Motor neuron (in vitro differentiated cells): ENCODE results near the gene SLC25A48. TPM values are rescaled to one million over a fixed set of nuclear protein-coding genes. Genes with fewer than 3 reads are reported as not detected.
"Not testable (repeated sequence)": the region's sequence is repeated elsewhere in the genome, so short reads cannot be mapped to it uniquely, and the experiment has no call there.

ENCODE experiments used
- ATAC-seq, 8 experiments: fragments of 200-7000 bp; cut with Tn5 transposase; replicated peaks in 6 of 8; 2 replicates each; pipeline ENCODE4 v1.8.0; 2021; ENCODE audit warnings: mild to moderate bottlenecking in 8 of 8, moderate library complexity in 8 of 8
- H3K27ac ChIP-seq, 2 donors: fragments of 250-450 bp; sonication (Bioruptor Pico); 2 replicates each; pipeline ENCODE4 v1.9.0; 2021; ENCODE audit warnings: antibody characterized with exemption in 2 of 2, mild to moderate bottlenecking in 2 of 2, moderate library complexity in 1 of 2
- H3K4me1 ChIP-seq, 2 donors: fragments of 250-450 bp; sonication (Bioruptor Pico); replicated peaks in 1 of 2; 2 replicates each; pipeline ENCODE4 v1.6.1; 2021; ENCODE audit warnings: antibody characterized with exemption in 2 of 2, mild to moderate bottlenecking in 2 of 2, moderate library complexity in 1 of 2
- H3K4me3 ChIP-seq, 5 donors: fragments of 250-450 bp; sonication (Bioruptor Pico); 2 replicates each; pipeline ENCODE4 v1.9.0; 2021; ENCODE audit warnings: antibody characterized with exemption in 5 of 5, mild to moderate bottlenecking in 5 of 5, moderate library complexity in 4 of 5
- WGBS, 10 experiments: fragments of 450-650 bp; shearing (Covaris generic); methylation state at CpG; one replicate each; pipeline ENCODE4 v1.0.0; 2022; 5-methylcytosine and 5-hydroxymethylcytosine counted together
- in situ Hi-C, 9 experiments: fragments of 400-800 bp; cut with MboI; loops; one replicate each; pipeline ENCODE4 v1.15.0; 2021; ENCODE audit warnings: low sequenced_read_pairs in 9 of 9, low pct_unique_long_range_greater_than_20kb in 2 of 9; ENCODE audit not compliant: unreplicated experiment in 9 of 9
- total RNA-seq, 8 experiments: library from RNA; unstranded; fragments of 300-600 nt; gene quantifications; 2 replicates each; pipeline versions ENCODE4 v1.2.3 to v1.2.4, GENCODE V29; 2022

SLC25A48 gene
- total RNA-seq, 8 experiments from 2014 or later = 0.11 to 1.5 (median 0.64) TPM; not detected in 1

- H3K27ac ChIP-seq = no peak overlapping the region
- no peaks in the 10 kb centered on the region for H3K4me1 ChIP-seq
- no peak overlapping the region for H3K4me3 ChIP-seq
- in situ Hi-C loops = no loop called here
- WGBS, 10 experiments = 76 to 100% (median 79%) methylated on average over 1 to 6 of the region's 9 CpGs; no CpG with 5 or more reads in 6 of the 10 experiments
- ATAC-seq = no peak
Measured at GRCh38 chr5:135850231-135850630, 15.8 kb downstream of the SLC25A48 start.

GRCh38 chr5:135850671-135851070, 16.2 kb downstream of the SLC25A48 start:
- Histone ChIP-seq H3K4me1 (no peaks in the 10 kb centered on the region), H3K4me3 (no peak overlapping the region), H3K27ac (no peak overlapping the region)
- in situ Hi-C loops = no loop called here
- ATAC-seq = no peak
- 80 to 100% (median 87%) methylated on average over 1 to 3 of the region's 6 CpGs; no CpG with 5 or more reads in 4 of the 10 experiments for WGBS, 10 experiments

GRCh38 chr5:135851186-135851914, 16.9 kb downstream of the SLC25A48 start:
- in situ Hi-C loops = no loop called here
- WGBS, 10 experiments = 50 to 100% (median 62%) methylated on average over 1 to 10 of the region's 24 CpGs; no CpG with 5 or more reads in 3 of the 10 experiments
- ATAC-seq = no peak
- H3K4me1 ChIP-seq = no peaks in the 10 kb centered on the region
- H3K4me3 ChIP-seq = no peak overlapping the region
- H3K27ac ChIP-seq = no peak overlapping the region

DNA sequence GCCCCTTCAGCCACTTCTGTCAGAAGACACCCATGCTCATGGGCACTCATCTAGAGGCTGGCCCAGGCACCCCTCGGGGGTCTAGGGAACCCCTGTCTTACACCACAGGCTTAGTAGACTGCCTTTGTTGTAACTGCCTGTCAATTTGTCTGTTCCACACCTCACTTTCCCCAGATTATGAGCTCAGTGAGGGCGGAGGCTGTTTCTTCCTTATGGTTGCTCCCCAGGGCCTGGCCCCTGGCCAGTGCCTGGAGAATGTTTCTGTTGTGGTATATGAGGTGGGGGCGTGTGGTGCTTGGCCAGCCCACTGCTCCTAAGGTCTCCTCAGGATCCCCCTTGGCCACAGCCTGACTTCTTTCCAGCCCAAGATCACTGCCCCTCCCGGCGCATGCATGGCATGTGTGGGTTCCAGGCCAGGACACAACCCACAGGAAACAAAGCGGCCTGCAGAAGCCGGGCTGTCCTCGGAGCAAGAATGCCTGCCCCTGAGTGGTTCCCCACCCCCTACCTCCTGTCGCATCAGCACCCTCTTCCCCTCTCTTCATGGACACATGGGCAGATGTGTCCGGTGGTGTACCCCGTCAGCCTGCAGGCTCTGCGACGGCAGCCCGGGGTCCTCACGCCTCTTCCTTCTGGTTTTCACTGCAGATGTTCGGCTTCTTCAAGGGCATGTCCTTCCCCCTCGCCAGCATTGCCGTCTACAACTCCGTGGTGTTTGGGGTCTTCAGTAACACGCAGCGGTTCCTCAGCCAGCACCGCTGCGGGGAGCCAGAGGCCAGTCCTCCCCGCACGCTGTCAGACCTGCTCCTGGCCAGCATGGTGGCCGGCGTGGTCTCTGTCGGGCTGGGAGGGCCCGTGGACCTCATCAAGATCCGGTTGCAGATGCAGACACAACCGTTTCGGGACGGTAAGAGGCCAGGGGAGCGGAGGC, 17.7 kb downstream of the SLC25A48 start:
- Histone ChIP-seq H3K27ac (no peak overlapping the region), H3K4me1 (no peaks in the 10 kb centered on the region), H3K4me3 (no peak overlapping the region)
- in situ Hi-C loops = no loop called here
- peak in 2 of 8 experiments; percentile 43 to 63 for ATAC-seq
- WGBS, 10 experiments = 0 to 100% (median 74%) methylated on average over 1 to 15 of the region's 34 CpGs; no CpG with 5 or more reads in 2 of the 10 experiments

- WGBS, 10 experiments = 15 to 67% (median 45%) methylated on average over 1 to 2 of the region's 2 CpGs; no CpG with 5 or more reads in 4 of the 10 experiments
- no peak for ATAC-seq
- Histone ChIP-seq H3K4me1 (no peaks in the 10 kb centered on the region), H3K27ac (no peak overlapping the region), H3K4me3 (no peak overlapping the region)
- in situ Hi-C loops = no loop called here
Measured at GRCh38 chr5:135857630-135858311, 23.3 kb downstream of the SLC25A48 start.

DNA sequence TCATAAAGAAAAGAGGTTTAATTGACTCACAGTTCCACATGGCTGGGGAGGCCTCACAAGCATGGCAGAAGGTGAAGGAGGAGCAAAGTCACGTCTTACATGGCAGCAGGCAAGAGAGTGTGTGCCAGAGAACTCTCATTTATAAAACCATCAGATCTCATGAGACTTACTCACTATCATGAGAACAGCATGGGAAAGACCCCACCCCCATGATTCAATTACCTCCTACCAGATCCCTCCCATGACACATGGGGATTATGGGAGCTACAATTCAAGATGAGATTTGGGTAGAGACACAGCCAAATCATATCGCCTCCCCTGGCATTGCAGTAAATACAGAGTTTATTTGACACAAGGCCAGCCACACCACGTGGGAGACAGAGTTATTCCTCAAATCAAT, 24.7 kb downstream of the SLC25A48 start:
- 20 to 86% (median 50%) methylated on average over 1 to 3 of the region's 3 CpGs; no CpG with 5 or more reads in 4 of the 10 experiments for WGBS, 10 experiments
- H3K27ac ChIP-seq, in situ Hi-C loops, H3K4me1 ChIP-seq, ATAC-seq, H3K4me3 ChIP-seq: not testable (repeated sequence)

GRCh38 chr5:135859641-135860040, 25.2 kb downstream of the SLC25A48 start:
- Histone ChIP-seq H3K27ac (no peak overlapping the region), H3K4me1 (no peaks in the 10 kb centered on the region), H3K4me3 (no peak overlapping the region)
- no peak for ATAC-seq
- in situ Hi-C loops = no loop called here
- 67 to 100% (median 92%) methylated on average over 1 of the region's 1 CpG; no CpG with 5 or more reads in 6 of the 10 experiments for WGBS, 10 experiments

- in situ Hi-C loops = no loop called here
- Histone ChIP-seq H3K27ac (no peak overlapping the region), H3K4me3 (no peak overlapping the region), H3K4me1 (peaks cover 0 to 15% of the 10 kb centered on the region in 2 donors)
- ATAC-seq = peak in 1 of 8 experiments; percentile 14
- 33 to 100% (median 83%) methylated on average over 1 of the region's 1 CpG; no CpG with 5 or more reads in 1 of the 10 experiments for WGBS, 10 experiments
Measured at GRCh38 chr5:135861641-135862040, 27.2 kb downstream of the SLC25A48 start.

- peak in 1 of 8 experiments; percentile 85 for ATAC-seq
- Histone ChIP-seq H3K4me1 (peaks cover 0 to 15% of the 10 kb centered on the region in 2 donors), H3K27ac (no peak overlapping the region), H3K4me3 (no peak overlapping the region)
- in situ Hi-C loops = no loop called here
Measured at GRCh38 chr5:135862086-135862485, 27.6 kb downstream of the SLC25A48 start.

DNA sequence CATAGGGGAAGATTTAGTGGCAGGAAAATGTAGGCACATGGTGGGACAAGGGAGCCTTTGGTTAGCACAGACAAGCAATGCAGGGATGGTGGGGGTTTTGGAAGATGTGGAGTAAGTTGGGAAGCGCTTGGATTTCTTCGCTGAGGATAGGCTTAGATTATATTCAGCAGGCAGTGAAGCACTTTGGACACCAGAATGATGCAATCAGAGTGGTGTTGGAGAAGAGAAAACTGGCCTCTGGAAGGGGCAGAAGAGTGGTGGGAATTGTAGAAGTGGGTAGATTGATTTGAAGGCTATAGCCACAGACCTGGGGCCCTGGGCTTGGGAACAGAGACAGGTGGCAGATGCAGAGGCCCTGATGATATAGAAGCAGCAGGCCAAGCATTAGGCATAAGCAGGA, 28.3 kb downstream of the SLC25A48 start:
- WGBS, 10 experiments = 80 to 100% (median 97%) methylated on average over 1 to 2 of the region's 2 CpGs; no CpG with 5 or more reads in 6 of the 10 experiments
- no peak for ATAC-seq
- H3K27ac ChIP-seq = no peak overlapping the region
- peaks cover 0 to 15% of the 10 kb centered on the region in 2 donors for H3K4me1 ChIP-seq
- no peak overlapping the region for H3K4me3 ChIP-seq
- in situ Hi-C loops = no loop called here

- ATAC-seq = peak in 5 of 8 experiments; percentile 20 to 47 (median 41)
Measured at GRCh38 chr5:135864503-135865435, 30.3 kb downstream of the SLC25A48 start.

DNA sequence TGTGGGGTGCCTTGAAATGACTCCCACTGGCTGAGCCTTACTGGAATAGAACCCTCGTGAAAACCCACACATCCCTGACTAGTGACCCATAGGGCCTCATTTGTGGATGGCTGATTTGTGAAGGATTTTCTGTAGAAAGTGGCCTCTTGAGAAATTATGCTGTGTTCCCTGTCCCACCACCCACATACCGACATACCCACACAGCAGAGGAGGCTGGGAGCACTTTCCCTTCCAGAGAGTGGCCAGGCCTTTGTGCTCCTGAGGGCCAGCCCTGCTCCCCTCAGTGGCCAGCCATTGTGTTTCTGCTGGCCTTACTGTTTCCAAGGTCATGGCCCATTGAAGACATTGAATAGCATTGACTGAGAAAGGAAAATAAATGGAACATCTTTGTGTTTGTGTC, 31.6 kb downstream of the SLC25A48 start:
- Histone ChIP-seq H3K4me3 (no peak overlapping the region), H3K27ac (no peak overlapping the region), H3K4me1 (peaks cover 0 to 15% of the 10 kb centered on the region in 2 donors)
- ATAC-seq = no peak
- in situ Hi-C loops = no loop called here
- 0 to 69% (median 40%) methylated on average over 1 to 2 of the region's 2 CpGs; no CpG with 5 or more reads in 5 of the 10 experiments for WGBS, 10 experiments

More at GRCh38 chr5:135864503-135865435, 30.3 kb downstream of the SLC25A48 start:
- in situ Hi-C loops = no loop called here
- Histone ChIP-seq H3K4me3 (no peak overlapping the region), H3K4me1 (peaks cover 0 to 15% of the 10 kb centered on the region in 2 donors), H3K27ac (no peak overlapping the region)
- WGBS, 10 experiments = 0 to 83% (median 47%) methylated on average over 1 to 3 of the region's 3 CpGs; no CpG with 5 or more reads in 2 of the 10 experiments
